Natural killer cell (primary cell): Measurements from ENCODE around the gene FARS2. TPM values are rescaled to one million over a fixed set of nuclear protein-coding genes. Genes with fewer than 3 reads are reported as not detected.

Experiments
- ATAC-seq, 3 donors: fragments of 150-1000 bp in 2 of 3; fragments of 200-7000 bp in 1 of 3; cut with Tn5 transposase; 1 replicate in 1 of 3; 2 replicates in 2 of 3; pipeline ENCODE4 v1.10.0; 2021; ENCODE audit warnings: mild to moderate bottlenecking in 2 of 3, moderate library complexity in 2 of 3
- DNase-seq, 2 donors: peaks; one replicate each; pipeline versions ENCODE4 v3.0.0 to v3.0.0-alpha.2; 2013 to 2021; ENCODE audit warnings: mixed read lengths in 1 of 2
- H3K27ac ChIP-seq: one replicate; pipeline ENCODE4 v1.5.1; 2013; ENCODE audit warnings: mild to moderate bottlenecking, low read length
- H3K27me3 ChIP-seq: one replicate; pipeline ENCODE4 v1.6.1; 2013; ENCODE audit warnings: low read length; ENCODE audit not compliant: control insufficient read depth, insufficient read depth
- H3K36me3 ChIP-seq: one replicate; pipeline ENCODE4 v1.6.1; 2013; ENCODE audit warnings: low read length; ENCODE audit not compliant: control insufficient read depth, insufficient read depth
- H3K4me1 ChIP-seq: one replicate; pipeline ENCODE4 v1.6.1; 2013; ENCODE audit warnings: low read length; ENCODE audit not compliant: control insufficient read depth, insufficient read depth
- H3K4me3 ChIP-seq: one replicate; pipeline ENCODE4 v1.5.1; 2013; ENCODE audit warnings: low read length
- H3K9me3 ChIP-seq: one replicate; pipeline ENCODE4 v1.6.1; 2013; ENCODE audit warnings: low read length; ENCODE audit not compliant: control insufficient read depth, insufficient read depth
- H3K27ac Mint-ChIP-seq, 2 donors: one replicate each; pipeline ENCODE4 v1.8.0; 2022; ENCODE audit warnings: mild to moderate bottlenecking in 2 of 2, mixed read lengths in 2 of 2, moderate library complexity in 1 of 2
- H3K27me3 Mint-ChIP-seq, 2 donors: one replicate each; pipeline ENCODE4 v1.8.0; 2022; ENCODE audit warnings: low read depth in 2 of 2, mixed read lengths in 2 of 2
- H3K36me3 Mint-ChIP-seq: one replicate; pipeline ENCODE4 v1.8.0; 2022; ENCODE audit warnings: mixed read lengths
- H3K4me1 Mint-ChIP-seq, 2 donors: one replicate each; pipeline ENCODE4 v1.8.0; 2022; ENCODE audit warnings: mixed read lengths in 2 of 2
- H3K4me3 Mint-ChIP-seq: one replicate; pipeline ENCODE4 v1.8.0; 2022; ENCODE audit warnings: mild to moderate bottlenecking, moderate library complexity, mixed read lengths
- H3K9me3 Mint-ChIP-seq, 2 donors: one replicate each; pipeline ENCODE4 v1.8.0; 2022; ENCODE audit warnings: mixed read lengths in 2 of 2
- WGBS: methylation state at CpG from one replicate; pipeline ENCODE4 v1.1.7; 2013; ENCODE audit warnings: missing lambda C conversion rate; ENCODE audit not compliant: insufficient coverage; 5-methylcytosine and 5-hydroxymethylcytosine counted together
- intact Hi-C: fragments of 100-400 bp; cut with micrococcal nuclease; formaldehyde crosslinking; loops from one replicate; pipeline ENCODE4 v1.14.2; 2022
- total RNA-seq, 4 donors: library from RNA; stranded (reverse); fragments of 120-200 nt in 1 of 4; gene quantifications; one replicate each; pipeline versions ENCODE4 v1.2.3 to v1.2.4, GENCODE V29; 2013 to 2022
- TF ChIP-seq, protein P1 (sequence below): fragments of 200-600 bp; IDR thresholded peaks from one replicate; pipeline ENCODE4 v1.8.0; 2022; ENCODE audit warnings: antibody characterized with exemption

Gene FARS2
- total RNA-seq, 3 donors from 2014 or later (not counting 1 experiment from before 2014, with no cell fraction given): 15.3 to 24.8 (median 22.7) TPM

DNA sequence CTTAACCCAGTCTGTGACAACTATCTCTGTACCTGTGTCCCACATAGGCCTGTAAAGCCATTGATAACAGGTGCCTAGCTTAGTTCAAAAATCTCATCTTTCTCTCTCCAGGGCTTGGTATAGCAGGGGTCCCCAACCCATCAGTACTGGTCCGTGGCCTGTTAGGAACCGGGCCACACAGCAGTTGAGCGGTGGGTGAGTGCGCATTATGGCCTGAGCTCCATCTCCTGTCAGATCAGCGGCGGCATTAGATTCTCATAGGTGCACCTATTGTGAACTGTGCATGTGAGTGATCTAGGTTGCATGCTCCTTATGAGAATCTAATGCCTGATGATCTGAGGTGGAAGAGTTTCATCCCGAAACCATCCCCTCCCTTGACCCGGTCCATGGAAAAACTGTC lies 3.9 kb upstream of the FARS2 start:
- TF ChIP-seq, protein P1, sequence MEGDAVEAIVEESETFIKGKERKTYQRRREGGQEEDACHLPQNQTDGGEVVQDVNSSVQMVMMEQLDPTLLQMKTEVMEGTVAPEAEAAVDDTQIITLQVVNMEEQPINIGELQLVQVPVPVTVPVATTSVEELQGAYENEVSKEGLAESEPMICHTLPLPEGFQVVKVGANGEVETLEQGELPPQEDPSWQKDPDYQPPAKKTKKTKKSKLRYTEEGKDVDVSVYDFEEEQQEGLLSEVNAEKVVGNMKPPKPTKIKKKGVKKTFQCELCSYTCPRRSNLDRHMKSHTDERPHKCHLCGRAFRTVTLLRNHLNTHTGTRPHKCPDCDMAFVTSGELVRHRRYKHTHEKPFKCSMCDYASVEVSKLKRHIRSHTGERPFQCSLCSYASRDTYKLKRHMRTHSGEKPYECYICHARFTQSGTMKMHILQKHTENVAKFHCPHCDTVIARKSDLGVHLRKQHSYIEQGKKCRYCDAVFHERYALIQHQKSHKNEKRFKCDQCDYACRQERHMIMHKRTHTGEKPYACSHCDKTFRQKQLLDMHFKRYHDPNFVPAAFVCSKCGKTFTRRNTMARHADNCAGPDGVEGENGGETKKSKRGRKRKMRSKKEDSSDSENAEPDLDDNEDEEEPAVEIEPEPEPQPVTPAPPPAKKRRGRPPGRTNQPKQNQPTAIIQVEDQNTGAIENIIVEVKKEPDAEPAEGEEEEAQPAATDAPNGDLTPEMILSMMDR: no peak
- WGBS: 98% methylated on average over 8 of the region's 8 CpGs
- Mint-ChIP-seq H3K9me3 (no peaks in the 10 kb centered on the region), H3K36me3 (no peaks in the 10 kb centered on the region), H3K27me3 (no peaks in the 10 kb centered on the region), H3K4me3 (no peak overlapping the region), H3K4me1 (peaks cover 19 to 22% of the 10 kb centered on the region in 2 donors), H3K27ac (no peak overlapping the region)
- Histone ChIP-seq H3K9me3 (no peaks in the 10 kb centered on the region), H3K4me1 (peaks cover 13% of the 10 kb centered on the region), H3K27me3 (no peaks in the 10 kb centered on the region), H3K36me3 (no peaks in the 10 kb centered on the region), H3K27ac (no peak overlapping the region), H3K4me3 (no peak overlapping the region)
- DNase-seq (no peak), ATAC-seq (no peak)
- intact Hi-C loops: no loop called here

DNA sequence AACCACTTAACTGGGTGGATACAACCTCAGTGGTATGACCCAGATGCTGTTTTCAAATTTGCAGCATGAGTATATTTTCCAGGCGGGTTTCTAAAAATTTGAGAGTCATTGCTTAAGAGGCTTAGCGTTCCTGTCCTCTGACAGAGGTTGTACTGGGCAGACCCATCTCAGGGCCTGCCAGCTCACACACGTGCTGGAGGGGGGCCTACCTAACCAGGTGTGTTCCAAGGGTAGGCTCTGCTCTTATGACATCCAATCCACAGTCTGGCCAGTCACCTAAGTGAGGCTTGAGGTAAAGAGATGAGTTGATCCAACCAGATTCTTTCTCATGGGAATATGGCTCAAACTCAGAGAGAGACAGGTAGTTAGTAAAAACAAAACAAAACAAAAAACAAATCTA lies 1.9 kb upstream of the FARS2 start:
- 86% methylated on average over 3 of the region's 3 CpGs for WGBS
- H3K27me3 Mint-ChIP-seq: no peaks in the 10 kb centered on the region
- H3K27ac Mint-ChIP-seq: peak overlapping the region; percentile 99 to 100
- no peaks in the 10 kb centered on the region for H3K9me3 Mint-ChIP-seq
- H3K4me3 ChIP-seq: no peak overlapping the region
- H3K4me1 ChIP-seq: peaks cover 14% of the 10 kb centered on the region
- ATAC-seq: no peak
- H3K36me3 Mint-ChIP-seq: no peaks in the 10 kb centered on the region
- no peaks in the 10 kb centered on the region for H3K9me3 ChIP-seq
- intact Hi-C loops: no loop called here
- peaks cover 19 to 22% of the 10 kb centered on the region in 2 donors for H3K4me1 Mint-ChIP-seq
- H3K27me3 ChIP-seq: no peaks in the 10 kb centered on the region
- TF ChIP-seq, protein P1: no peak
- peak overlapping the region; percentile 98 for H3K4me3 Mint-ChIP-seq
- H3K27ac ChIP-seq: peak overlapping the region; percentile 85
- no peaks in the 10 kb centered on the region for H3K36me3 ChIP-seq
- no peak for DNase-seq

DNA sequence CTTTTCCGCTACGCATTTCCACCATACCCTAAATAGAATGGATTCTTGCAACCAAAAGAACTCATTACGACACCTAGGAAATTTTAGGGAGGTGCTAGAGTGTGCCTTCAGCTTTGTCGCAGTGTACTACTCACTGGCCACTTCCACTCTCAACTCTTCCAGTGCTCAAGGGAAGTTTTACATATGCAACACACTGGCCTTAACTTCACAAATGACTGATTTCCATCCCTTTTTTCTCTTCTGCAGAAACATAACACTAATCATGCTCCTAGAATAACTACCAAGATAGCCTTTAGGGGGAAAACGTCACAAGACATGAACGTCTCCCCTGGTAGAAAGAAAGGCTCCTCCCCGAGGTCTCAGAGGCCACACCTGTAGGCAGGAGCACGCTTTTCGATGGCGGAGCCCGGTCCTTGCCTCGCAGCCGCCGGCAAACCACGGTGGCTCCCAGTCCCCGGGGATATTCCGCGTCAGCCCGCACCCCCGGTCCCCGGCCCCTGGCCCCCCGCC lies 1.1 kb upstream of the FARS2 start:
- TF ChIP-seq, protein P1: no peak
- Histone ChIP-seq H3K27me3 (no peaks in the 10 kb centered on the region), H3K9me3 (no peaks in the 10 kb centered on the region), H3K27ac (peak overlapping the region; percentile 85), H3K36me3 (no peaks in the 10 kb centered on the region), H3K4me3 (peak overlapping the region; percentile 76), H3K4me1 (peaks cover 14% of the 10 kb centered on the region)
- Mint-ChIP-seq H3K27ac (peak overlapping the region; percentile 99 to 100), H3K4me3 (peak overlapping the region; percentile 98), H3K4me1 (peaks cover 19 to 22% of the 10 kb centered on the region in 2 donors), H3K27me3 (no peaks in the 10 kb centered on the region), H3K36me3 (no peaks in the 10 kb centered on the region), H3K9me3 (no peaks in the 10 kb centered on the region)
- intact Hi-C loops: loop anchor here (2.0 kb wide), 1 partner anchor 257 kb away; no protein-coding TSS in a partner anchor
- ATAC-seq (peak; percentile 43 to 70 (median 60)), DNase-seq (peak in 1 of 2 donors; percentile 87)
- WGBS: 0% methylated on average over 20 of the region's 22 CpGs
